ENCODE results near the gene PPP1R3F.

GRCh38 chrX:49244207-49244606 is 25.4 kb upstream of the PPP1R3F start:
- TF ChIP-seq POLR2A (IDR thresholded peaks at IDR 0.05): no peak
- no peak for TF ChIP-seq CTCF (IDR thresholded peaks at IDR 0.05)
- no peak for TF ChIP-seq EP300 (IDR thresholded peaks at IDR 0.05)
- no peak for TF ChIP-seq POLR2AphosphoS5 (IDR thresholded peaks at IDR 0.05)

All from stomach (tissue), 4 donors.